H1 (cell line): Measurements from ENCODE around the gene TTC27. TPM values are rescaled to one million over a fixed set of nuclear protein-coding genes. Genes with fewer than 3 reads are reported as not detected.

ENCODE experiments used
- CTCF ChIA-PET: fragments of 300-600 bp; sonication (Branson Sonifier 250); formaldehyde crosslinking; loops from one replicate; lab custom pipeline; 2021; ENCODE audit not compliant: partially characterized antibody; lab: Charles Lee
- POLR2A ChIA-PET: fragments of 300-600 bp; sonication (Branson Sonifier 250); formaldehyde crosslinking; loops from one replicate; lab custom pipeline; 2021; ENCODE audit warnings: inconsistent platforms; ENCODE audit not compliant: partially characterized antibody; lab: Charles Lee
- DNase-seq, 2 experiments: peaks; one replicate each; pipeline versions ENCODE4 v3.0.0 to v3.0.0-alpha.2; 2010 to 2022; ENCODE audit warnings: low spot score in 2 of 2, low read depth in 1 of 2, mixed read lengths in 1 of 2
- FAIRE-seq: peaks from 2 replicates; lab custom pipeline; 2011; peaks lifted over from hg19 to GRCh38; lab: Jason Lieb, UNC
- H2AFZ ChIP-seq: 2 replicates; pipeline ENCODE4 v1.8.1; 2012; ENCODE audit warnings: low read length, inconsistent platforms
- H2AK5ac ChIP-seq: 2 replicates; pipeline ENCODE4 v1.6.1; 2013; ENCODE audit warnings: low read depth, low read length
- H2BK120ac ChIP-seq: replicated peaks from 2 replicates; pipeline ENCODE3; 2013; ENCODE audit warnings: low read depth, low read length, inconsistent platforms
- H2BK12ac ChIP-seq: 2 replicates; pipeline ENCODE4 v1.6.1; 2013; ENCODE audit warnings: low read depth, low read length
- H2BK15ac ChIP-seq: 2 replicates; pipeline ENCODE4 v1.6.1; 2013; ENCODE audit warnings: low read length
- H2BK20ac ChIP-seq: 2 replicates; pipeline ENCODE4 v1.6.1; 2013; ENCODE audit warnings: low read length
- H2BK5ac ChIP-seq: 2 replicates; pipeline ENCODE4 v1.6.1; 2013; ENCODE audit warnings: low read depth, low read length
- H3K14ac ChIP-seq: 2 replicates; pipeline ENCODE4 v1.6.1; 2013; ENCODE audit warnings: inconsistent platforms; ENCODE audit not compliant: insufficient read length
- H3K18ac ChIP-seq: 2 replicates; pipeline ENCODE4 v1.6.1; 2013; ENCODE audit warnings: low read length; ENCODE audit errors: extremely low read depth
- H3K23ac ChIP-seq: 2 replicates; pipeline ENCODE4 v1.6.1; 2013; ENCODE audit warnings: inconsistent platforms; ENCODE audit not compliant: insufficient read length
- H3K23me2 ChIP-seq: 2 replicates; pipeline ENCODE4 v1.6.1; 2013; ENCODE audit warnings: low read depth, low read length
- H3K27ac ChIP-seq: 2 replicates; pipeline ENCODE4 v1.6.1; 2011; ENCODE audit warnings: low read depth, low read length, inconsistent platforms
- H3K27me3 ChIP-seq, 4 experiments: replicated peaks in 1 of 4; 1 replicate in 1 of 4; 2 replicates in 3 of 4; pipeline versions ENCODE4 v1.6.1 to v1.8.1; 2011 to 2013; ENCODE audit warnings: low read length in 3 of 4, mild to moderate bottlenecking in 3 of 4, inconsistent platforms in 2 of 4, mixed read lengths in 2 of 4, moderate library complexity in 1 of 4; ENCODE audit not compliant: control insufficient read depth in 3 of 4, insufficient read depth in 3 of 4; ENCODE audit errors: extremely low read depth in 1 of 4
- H3K36me3 ChIP-seq, 4 experiments: 2 replicates each; pipeline versions ENCODE4 v1.6.1 to v1.8.1; 2011 to 2013; ENCODE audit warnings: mild to moderate bottlenecking in 4 of 4, low read length in 3 of 4, moderate library complexity in 2 of 4, control low read depth in 1 of 4, inconsistent platforms in 1 of 4; ENCODE audit not compliant: insufficient read depth in 4 of 4, control insufficient read depth in 2 of 4
- H3K4ac ChIP-seq: replicated peaks from 2 replicates; pipeline ENCODE3; 2013; ENCODE audit warnings: low read length, low read depth, mixed read lengths, inconsistent platforms; ENCODE audit not compliant: insufficient read length
- H3K4me1 ChIP-seq, 4 experiments: replicated peaks in 1 of 4; 1 replicate in 1 of 4; 2 replicates in 3 of 4; pipeline versions ENCODE4 v1.6.1 to v1.8.1; 2011 to 2013; ENCODE audit warnings: low read length in 3 of 4, inconsistent platforms in 2 of 4, mixed read lengths in 1 of 4; ENCODE audit not compliant: insufficient read depth in 4 of 4, control insufficient read depth in 3 of 4
- H3K4me2 ChIP-seq, 2 experiments: 2 replicates each; pipeline versions ENCODE4 v1.6.1 to v1.8.1; 2011 to 2013; ENCODE audit warnings: low read depth in 2 of 2, low read length in 2 of 2, control low read depth in 1 of 2, inconsistent platforms in 1 of 2, mild to moderate bottlenecking in 1 of 2; ENCODE audit not compliant: insufficient read depth in 1 of 2
- H3K4me3 ChIP-seq, 4 experiments: fragments of 200-600, 300-600 bp in 1 of 4; sonication (generic), shearing (Covaris generic), sonication (Bioruptor Twin) in 1 of 4; 2 replicates each; pipeline versions ENCODE4 v1.5.1 to v1.8.1; 2011 to 2016; ENCODE audit warnings: low read length in 4 of 4, low read depth in 3 of 4, control low read depth in 2 of 4, inconsistent platforms in 2 of 4, mild to moderate bottlenecking in 2 of 4, mixed read lengths in 1 of 4, moderate library complexity in 1 of 4; ENCODE audit not compliant: insufficient read depth in 2 of 4; ENCODE audit errors: extremely low read depth in 1 of 4
- H3K56ac ChIP-seq: replicated peaks from 2 replicates; pipeline ENCODE3; 2013; ENCODE audit warnings: low read depth, mild to moderate bottlenecking, mixed read lengths, low read length, inconsistent platforms; ENCODE audit not compliant: insufficient read length
- H3K79me1 ChIP-seq: 2 replicates; pipeline ENCODE4 v1.6.1; 2013; ENCODE audit warnings: low read depth, low read length, control low read depth
- H3K79me2 ChIP-seq, 2 experiments: 2 replicates each; pipeline versions ENCODE4 v1.6.1 to v1.8.1; 2012 to 2013; ENCODE audit warnings: low read length in 2 of 2, mild to moderate bottlenecking in 2 of 2, inconsistent platforms in 1 of 2; ENCODE audit not compliant: insufficient read depth in 2 of 2, control insufficient read depth in 1 of 2
- H3K9ac ChIP-seq, 4 experiments: replicated peaks in 1 of 4; 1 replicate in 1 of 4; 2 replicates in 3 of 4; pipeline versions ENCODE4 v1.6.1 to v1.8.1; 2011 to 2013; ENCODE audit warnings: low read depth in 3 of 4, low read length in 3 of 4, control low read depth in 2 of 4, mild to moderate bottlenecking in 2 of 4, moderate library complexity in 2 of 4, inconsistent platforms in 1 of 4; ENCODE audit errors: extremely low read depth in 1 of 4
- H3K9me3 ChIP-seq, 2 experiments: 2 replicates each; pipeline versions ENCODE4 v1.6.1 to v1.8.1; 2012 to 2013; ENCODE audit warnings: mild to moderate bottlenecking in 2 of 2, moderate library complexity in 2 of 2, control low read depth in 1 of 2, inconsistent platforms in 1 of 2, low read depth in 1 of 2, low read length in 1 of 2, mixed read lengths in 1 of 2; ENCODE audit not compliant: insufficient read depth in 2 of 2
- H4K20me1 ChIP-seq, 2 experiments: replicated peaks in 1 of 2; 2 replicates each; pipeline versions ENCODE3 to v1.8.1; 2011 to 2013; ENCODE audit warnings: inconsistent platforms in 2 of 2, low read length in 2 of 2, mild to moderate bottlenecking in 1 of 2; ENCODE audit not compliant: insufficient read depth in 2 of 2, control insufficient read depth in 1 of 2
- H4K5ac ChIP-seq: 2 replicates; pipeline ENCODE4 v1.6.1; 2013; ENCODE audit warnings: low read length, low read depth, mixed read lengths, inconsistent platforms; ENCODE audit not compliant: insufficient read length
- H4K8ac ChIP-seq: 2 replicates; pipeline ENCODE4 v1.8.0; 2013; ENCODE audit warnings: mild to moderate bottlenecking, moderate library complexity, low read length, inconsistent platforms; ENCODE audit not compliant: insufficient read depth; ENCODE audit errors: extremely low read depth
- H4K91ac ChIP-seq: replicated peaks from 2 replicates; pipeline ENCODE3; 2013; ENCODE audit warnings: low read length, mixed read lengths, inconsistent platforms; ENCODE audit not compliant: insufficient read length
- ATF2 ChIP-seq: IDR thresholded peaks from 2 replicates; pipeline ENCODE4 v1.6.1; 2012; ENCODE audit warnings: low read length, inconsistent platforms
- RNF2 ChIP-seq: fragments of 200-900, 300-1000 bp; sonication (generic); IDR thresholded peaks from 2 replicates; pipeline ENCODE4 v1.7.1; 2016; ENCODE audit warnings: borderline replicate concordance, low read depth, mild to moderate bottlenecking, antibody characterized with exemption, low read length; ENCODE audit not compliant: poor library complexity, severe bottlenecking; ENCODE audit errors: missing control alignments
- WGBS, 2 experiments: shearing (Covaris generic) in 1 of 2; methylation state at CpG; one replicate each; pipeline versions ENCODE4 v1.1.6 to v1.1.7; 2013 to 2015; ENCODE audit warnings: low lambda C conversion rate in 2 of 2, mixed read lengths in 2 of 2, inconsistent platforms in 1 of 2, low coverage in 1 of 2, missing lambda C conversion rate in 1 of 2; ENCODE audit not compliant: insufficient replicate concordance in 2 of 2, insufficient coverage in 1 of 2, insufficient read length in 1 of 2; ENCODE audit errors: extremely low coverage in 1 of 2, missing lambda C conversion rate in 1 of 2; 5-methylcytosine and 5-hydroxymethylcytosine counted together
- polyA plus RNA-seq, 7 experiments: library from polyadenylated mRNA; depleted of rRNA in 3 of 7; stranded (reverse) in 5 of 7; unstranded in 2 of 7; fragments of >200 nt in 5 of 7; fragments of 200-250 nt in 2 of 7; gene quantifications; 1 replicate in 5 of 7; 2 replicates in 1 of 7; 4 replicates in 1 of 7; pipeline versions ENCODE4 v1.2.1 to v1.2.3, GENCODE V29; 2011 to 2013; ENCODE audit warnings: missing spikeins in 2 of 7, mixed read lengths in 2 of 7
- total RNA-seq: library from RNA; stranded (reverse); fragmentation: NEBNext Ultra II Directional; extraction: Animal tissue kit (Norgen Biotek cat#: 25700); gene quantifications from 2 replicates; pipeline ENCODE4 v1.2.1, GENCODE V29; 2021

Gene TTC27
- total and polyA plus RNA-seq, 2 of the 8 experiments (the other 6 are each of a cell fraction or from before 2014, with no cell fraction given): 13.8 to 29.1 TPM

GRCh38 chr2:32768387-32769174 is 140.7 kb downstream of the TTC27 start:
- Histone ChIP-seq H2BK120ac (no peak overlapping the region), H3K4me2 (no peak overlapping the region), H2BK12ac (no peak overlapping the region), H3K18ac (no peak overlapping the region), H3K79me2 (no peaks in the 10 kb centered on the region; a peak in 1 of 4 replicates), H4K5ac (no peak overlapping the region), H2BK5ac (no peak overlapping the region), H3K9me3 (no peaks in the 10 kb centered on the region), H3K14ac (no peak overlapping the region), H2AFZ (no peak overlapping the region), H3K4ac (no peak overlapping the region), H3K9ac (no peak overlapping the region), H2BK15ac (no peak overlapping the region), H3K36me3 (no peaks in the 10 kb centered on the region), H3K4me3 (no peak overlapping the region), H4K8ac (no peak overlapping the region), H3K4me1 (peaks cover 0 to 9% (median 3%) of the 10 kb centered on the region in 4 experiments; a peak in 2 of 7 replicates), H3K23ac (no peak overlapping the region), H3K56ac (no peak overlapping the region), H3K23me2 (no peaks in the 10 kb centered on the region), H3K27ac (no peak overlapping the region), H3K79me1 (no peaks in the 10 kb centered on the region), H2AK5ac (no peak overlapping the region), H4K20me1 (no peaks in the 10 kb centered on the region), H3K27me3 (no peaks in the 10 kb centered on the region), H2BK20ac (no peak overlapping the region), H4K91ac (no peak overlapping the region)
- ChIA-PET CTCF (interaction anchor here (1.1 kb wide), 1 partner anchor 814 kb away, joined by 6 read pairs; no protein-coding TSS in a partner anchor), POLR2A (no interaction called here)
- 83% methylated on average over 1 of the region's 1 CpG; no CpG with 5 or more reads in 1 of the 2 experiments for WGBS, 2 experiments
- FAIRE-seq (no peak), DNase-seq (no peak)
- no peak for TF ChIP-seq RNF2
- no peak for TF ChIP-seq ATF2
